ENCODE results near the gene OLFM2.

GRCh38 chr19:9941671-9942070 lies 5.4 kb upstream of the OLFM2 start:
- TF ChIP-seq, protein P1, sequence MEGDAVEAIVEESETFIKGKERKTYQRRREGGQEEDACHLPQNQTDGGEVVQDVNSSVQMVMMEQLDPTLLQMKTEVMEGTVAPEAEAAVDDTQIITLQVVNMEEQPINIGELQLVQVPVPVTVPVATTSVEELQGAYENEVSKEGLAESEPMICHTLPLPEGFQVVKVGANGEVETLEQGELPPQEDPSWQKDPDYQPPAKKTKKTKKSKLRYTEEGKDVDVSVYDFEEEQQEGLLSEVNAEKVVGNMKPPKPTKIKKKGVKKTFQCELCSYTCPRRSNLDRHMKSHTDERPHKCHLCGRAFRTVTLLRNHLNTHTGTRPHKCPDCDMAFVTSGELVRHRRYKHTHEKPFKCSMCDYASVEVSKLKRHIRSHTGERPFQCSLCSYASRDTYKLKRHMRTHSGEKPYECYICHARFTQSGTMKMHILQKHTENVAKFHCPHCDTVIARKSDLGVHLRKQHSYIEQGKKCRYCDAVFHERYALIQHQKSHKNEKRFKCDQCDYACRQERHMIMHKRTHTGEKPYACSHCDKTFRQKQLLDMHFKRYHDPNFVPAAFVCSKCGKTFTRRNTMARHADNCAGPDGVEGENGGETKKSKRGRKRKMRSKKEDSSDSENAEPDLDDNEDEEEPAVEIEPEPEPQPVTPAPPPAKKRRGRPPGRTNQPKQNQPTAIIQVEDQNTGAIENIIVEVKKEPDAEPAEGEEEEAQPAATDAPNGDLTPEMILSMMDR (IDR thresholded peaks at IDR 0.05; ENCODE audit: low read depth, low read length, missing input control) = no peak
- TF ChIP-seq ATF3 (IDR thresholded peaks at IDR 0.05) = no peak
- TF ChIP-seq RAD21 (IDR thresholded peaks at IDR 0.05) = no peak
- TF ChIP-seq SP1 (IDR thresholded peaks at IDR 0.05) = no peak
- no peak for TF ChIP-seq HNF4A (conservative IDR thresholded peaks at IDR 0.05)
- TF ChIP-seq JUND (IDR thresholded peaks at IDR 0.05) = no peak
- TF ChIP-seq HNF4G (IDR thresholded peaks at IDR 0.05) = no peak
